CD8-positive, alpha-beta memory T cell (primary cell): ENCODE measurements around the gene RARS2. TPM values are rescaled to one million over a fixed set of nuclear protein-coding genes. Genes with fewer than 3 reads are reported as not detected.
A peak's percentile ranks its signal among the peaks of the same experiment; 100 is the strongest.

ENCODE experiments used
- CTCF ChIA-PET: fragments of 350-600 bp; sonication (Branson Sonifier 250); formaldehyde crosslinking; loops from one replicate; lab custom pipeline; 2021; ENCODE audit warnings: antibody characterized with exemption; lab: Charles Lee
- POLR2A ChIA-PET: fragments of 350-600 bp; sonication (Branson Sonifier 250); formaldehyde crosslinking; loops from one replicate; lab custom pipeline; 2021; ENCODE audit warnings: antibody characterized with exemption; lab: Charles Lee
- DNase-seq, 5 donors: peaks; one replicate each; pipeline versions ENCODE4 v3.0.0 to v3.0.0-alpha.2; 2020 to 2022; ENCODE audit warnings: mixed read lengths in 1 of 5
- H3K27ac ChIP-seq: one replicate; pipeline ENCODE4 v1.7.0; 2013; ENCODE audit warnings: low read depth, mild to moderate bottlenecking, low read length, moderate library complexity
- H3K27me3 ChIP-seq: 2 replicates; pipeline ENCODE4 v1.7.0; 2013; ENCODE audit warnings: low read length, mild to moderate bottlenecking; ENCODE audit not compliant: insufficient read depth, poor library complexity, severe bottlenecking
- H3K36me3 ChIP-seq: 2 replicates; pipeline ENCODE4 v1.7.0; 2013; ENCODE audit warnings: mild to moderate bottlenecking, low read length, moderate library complexity; ENCODE audit not compliant: insufficient read depth
- H3K4me1 ChIP-seq: 2 replicates; pipeline ENCODE4 v1.7.0; 2013; ENCODE audit warnings: mild to moderate bottlenecking, low read length, moderate library complexity; ENCODE audit not compliant: insufficient read depth
- H3K4me3 ChIP-seq: 2 replicates; pipeline ENCODE4 v1.7.0; 2013; ENCODE audit warnings: mild to moderate bottlenecking, low read length
- H3K9me3 ChIP-seq: 2 replicates; pipeline ENCODE4 v1.7.0; 2013; ENCODE audit warnings: mild to moderate bottlenecking, low read length
- H3K27ac Mint-ChIP-seq, 8 donors: one replicate each; pipeline ENCODE4 v1.8.0; 2020 to 2021; ENCODE audit warnings: mixed read lengths in 8 of 8, mild to moderate bottlenecking in 6 of 8, inconsistent platforms in 3 of 8, moderate library complexity in 3 of 8
- H3K27me3 Mint-ChIP-seq, 2 donors: one replicate each; pipeline ENCODE4 v1.8.0; 2020 to 2021; ENCODE audit warnings: mixed read lengths in 2 of 2, mild to moderate bottlenecking in 1 of 2, moderate library complexity in 1 of 2
- H3K36me3 Mint-ChIP-seq, 3 donors: one replicate each; pipeline ENCODE4 v1.8.0; 2020 to 2021; ENCODE audit warnings: mixed read lengths in 3 of 3, inconsistent platforms in 1 of 3, mild to moderate bottlenecking in 1 of 3
- H3K4me1 Mint-ChIP-seq, 3 donors: one replicate each; pipeline ENCODE4 v1.8.0; 2020 to 2021; ENCODE audit warnings: mixed read lengths in 3 of 3, inconsistent platforms in 1 of 3, mild to moderate bottlenecking in 1 of 3
- H3K4me3 Mint-ChIP-seq, 7 donors: one replicate each; pipeline ENCODE4 v1.8.0; 2020 to 2021; ENCODE audit warnings: mixed read lengths in 7 of 7, mild to moderate bottlenecking in 6 of 7, moderate library complexity in 4 of 7, inconsistent platforms in 2 of 7
- H3K9me3 Mint-ChIP-seq, 5 donors: one replicate each; pipeline ENCODE4 v1.8.0; 2020 to 2022; ENCODE audit warnings: mixed read lengths in 5 of 5, mild to moderate bottlenecking in 3 of 5, moderate library complexity in 2 of 5, inconsistent platforms in 1 of 5
- polyA plus RNA-seq: library from polyadenylated mRNA; unstranded; fragments of 300-500 nt; fragmentation: Illumina TruSeq; gene quantifications from one replicate; pipeline ENCODE4 v1.2.3, GENCODE V29; 2021
- total RNA-seq, 2 experiments: library from RNA; stranded (reverse); gene quantifications; one replicate each; pipeline ENCODE4 v1.2.3, GENCODE V29; 2021

Gene RARS2
- total and polyA plus RNA-seq, 3 experiments from 2014 or later: 19.2 to 27.9 (median 20.6) TPM

GRCh38 chr6:87573307-87574024 is 16.3 kb downstream of the RARS2 start:
- Mint-ChIP-seq H3K4me3 (no peak overlapping the region), H3K27ac (peak overlapping the region in 3 of 8 donors; percentile 19 to 34 (median 26)), H3K9me3 (no peaks in the 10 kb centered on the region), H3K27me3 (no peaks in the 10 kb centered on the region), H3K4me1 (peaks cover 56 to 79% (median 72%) of the 10 kb centered on the region in 3 donors), H3K36me3 (peaks cover 9 to 46% (median 11%) of the 10 kb centered on the region in 3 donors)
- H3K27me3 ChIP-seq: no peaks in the 10 kb centered on the region
- no peak overlapping the region for H3K27ac ChIP-seq
- H3K4me3 ChIP-seq: no peak overlapping the region
- no peaks in the 10 kb centered on the region for H3K9me3 ChIP-seq
- peaks cover 26% of the 10 kb centered on the region for H3K4me1 ChIP-seq
- ChIA-PET CTCF (interaction anchor here (0.8 kb wide), 1 partner anchor 11 kb away, joined by 3 read pairs; no protein-coding TSS in a partner anchor), POLR2A (no interaction called here)
- no peaks in the 10 kb centered on the region for H3K36me3 ChIP-seq
- DNase-seq: no peak

- H3K27ac Mint-ChIP-seq: peak overlapping the region in 3 of 8 donors; percentile 26 to 57 (median 34)
- ChIA-PET POLR2A (no interaction called here), CTCF (no interaction called here)
- H3K27ac ChIP-seq: no peak overlapping the region
- peaks cover 9 to 48% (median 11%) of the 10 kb centered on the region in 3 donors for H3K36me3 Mint-ChIP-seq
- H3K27me3 ChIP-seq: no peaks in the 10 kb centered on the region
- no peaks in the 10 kb centered on the region for H3K9me3 ChIP-seq
- peaks cover 26% of the 10 kb centered on the region for H3K4me1 ChIP-seq
- H3K4me3 Mint-ChIP-seq: peak overlapping the region in 2 of 7 donors; percentile 24 to 30
- no peak overlapping the region for H3K4me3 ChIP-seq
- peaks cover 53 to 75% (median 72%) of the 10 kb centered on the region in 3 donors for H3K4me1 Mint-ChIP-seq
- no peaks in the 10 kb centered on the region for H3K9me3 Mint-ChIP-seq
- H3K27me3 Mint-ChIP-seq: no peaks in the 10 kb centered on the region
- H3K36me3 ChIP-seq: peaks cover 5% of the 10 kb centered on the region
- no peak for DNase-seq
Observed at GRCh38 chr6:87572883-87573282, 16.9 kb downstream of the RARS2 start.

- Histone ChIP-seq H3K27me3 (no peaks in the 10 kb centered on the region), H3K9me3 (no peaks in the 10 kb centered on the region), H3K4me3 (no peak overlapping the region), H3K4me1 (peaks cover 26% of the 10 kb centered on the region), H3K27ac (no peak overlapping the region), H3K36me3 (peaks cover 5% of the 10 kb centered on the region)
- no peak for DNase-seq
- H3K4me3 Mint-ChIP-seq: no peak overlapping the region
- CTCF ChIA-PET: no interaction called here
- POLR2A ChIA-PET: no interaction called here
- H3K4me1 Mint-ChIP-seq: peaks cover 49 to 68% (median 64%) of the 10 kb centered on the region in 3 donors
- peaks cover 9 to 48% (median 9%) of the 10 kb centered on the region in 3 donors for H3K36me3 Mint-ChIP-seq
- no peaks in the 10 kb centered on the region for H3K9me3 Mint-ChIP-seq
- no peaks in the 10 kb centered on the region for H3K27me3 Mint-ChIP-seq
- H3K27ac Mint-ChIP-seq: no peak overlapping the region
Observed at GRCh38 chr6:87572021-87572420, 17.8 kb downstream of the RARS2 start.

- no peaks in the 10 kb centered on the region for H3K27me3 Mint-ChIP-seq
- H3K27ac ChIP-seq: no peak overlapping the region
- H3K27me3 ChIP-seq: no peaks in the 10 kb centered on the region
- H3K4me3 Mint-ChIP-seq: no peak overlapping the region
- no peaks in the 10 kb centered on the region for H3K9me3 Mint-ChIP-seq
- H3K27ac Mint-ChIP-seq: peak overlapping the region in 1 of 8 donors; percentile 36
- peaks cover 16% of the 10 kb centered on the region for H3K36me3 ChIP-seq
- ChIA-PET CTCF (no interaction called here), POLR2A (no interaction called here)
- H3K4me3 ChIP-seq: no peak overlapping the region
- DNase-seq: no peak
- H3K9me3 ChIP-seq: no peaks in the 10 kb centered on the region
- no peaks in the 10 kb centered on the region for H3K4me1 ChIP-seq
- H3K4me1 Mint-ChIP-seq: peaks cover 5 to 15% (median 13%) of the 10 kb centered on the region in 3 donors
- H3K36me3 Mint-ChIP-seq: peaks cover 4 to 68% (median 21%) of the 10 kb centered on the region in 3 donors
Observed at GRCh38 chr6:87561017-87561416, 28.8 kb downstream of the RARS2 start.

GRCh38 chr6:87558446-87558845 is 31.3 kb downstream of the RARS2 start:
- H3K36me3 ChIP-seq: peaks cover 15% of the 10 kb centered on the region
- Mint-ChIP-seq H3K9me3 (no peaks in the 10 kb centered on the region), H3K36me3 (peaks cover 13 to 71% (median 24%) of the 10 kb centered on the region in 3 donors), H3K4me1 (peaks cover 2 to 17% (median 13%) of the 10 kb centered on the region in 3 donors), H3K27me3 (no peaks in the 10 kb centered on the region), H3K27ac (peak overlapping the region in 4 of 8 donors; percentile 6 to 50 (median 26)), H3K4me3 (no peak overlapping the region)
- no peak overlapping the region for H3K27ac ChIP-seq
- DNase-seq: no peak
- H3K9me3 ChIP-seq: no peaks in the 10 kb centered on the region
- POLR2A ChIA-PET: no interaction called here
- no peaks in the 10 kb centered on the region for H3K4me1 ChIP-seq
- no peak overlapping the region for H3K4me3 ChIP-seq
- no peaks in the 10 kb centered on the region for H3K27me3 ChIP-seq
- CTCF ChIA-PET: interaction anchor here (1.2 kb wide), 1 partner anchor 165 kb away, joined by 3 read pairs; no protein-coding TSS in a partner anchor

- Histone ChIP-seq H3K4me1 (no peaks in the 10 kb centered on the region), H3K27me3 (no peaks in the 10 kb centered on the region), H3K36me3 (peaks cover 3% of the 10 kb centered on the region), H3K27ac (no peak overlapping the region), H3K4me3 (no peak overlapping the region), H3K9me3 (no peaks in the 10 kb centered on the region)
- H3K27me3 Mint-ChIP-seq: no peaks in the 10 kb centered on the region
- no peak overlapping the region for H3K27ac Mint-ChIP-seq
- DNase-seq: no peak
- H3K36me3 Mint-ChIP-seq: peaks cover 13 to 67% (median 24%) of the 10 kb centered on the region in 3 donors
- POLR2A ChIA-PET: interaction anchor here (0.7 kb wide), 1 partner anchor 188 kb away, joined by 3 read pairs; no protein-coding TSS in a partner anchor
- H3K4me3 Mint-ChIP-seq: no peak overlapping the region
- no peaks in the 10 kb centered on the region for H3K9me3 Mint-ChIP-seq
- peaks cover 9 to 27% (median 18%) of the 10 kb centered on the region in 3 donors for H3K4me1 Mint-ChIP-seq
- CTCF ChIA-PET: no interaction called here
Observed at GRCh38 chr6:87555506-87555905, 34.3 kb downstream of the RARS2 start.

- peaks cover 11 to 25% (median 16%) of the 10 kb centered on the region in 3 donors for H3K4me1 Mint-ChIP-seq
- no peak overlapping the region for H3K27ac ChIP-seq
- no peaks in the 10 kb centered on the region for H3K4me1 ChIP-seq
- H3K9me3 ChIP-seq: no peaks in the 10 kb centered on the region
- POLR2A ChIA-PET: no interaction called here
- H3K36me3 ChIP-seq: peaks cover under 1% of the 10 kb centered on the region
- peak overlapping the region in 3 of 8 donors; percentile 2 to 60 (median 5) for H3K27ac Mint-ChIP-seq
- no peaks in the 10 kb centered on the region for H3K27me3 ChIP-seq
- no peak overlapping the region for H3K4me3 Mint-ChIP-seq
- peaks cover 11 to 71% (median 27%) of the 10 kb centered on the region in 3 donors for H3K36me3 Mint-ChIP-seq
- H3K9me3 Mint-ChIP-seq: no peaks in the 10 kb centered on the region
- no peak for DNase-seq
- no peak overlapping the region for H3K4me3 ChIP-seq
- no peaks in the 10 kb centered on the region for H3K27me3 Mint-ChIP-seq
- CTCF ChIA-PET: no interaction called here
Observed at GRCh38 chr6:87553159-87553765, 36.5 kb downstream of the RARS2 start.

- ChIA-PET POLR2A (no interaction called here), CTCF (interaction anchor here (1.6 kb wide), 1 partner anchor 37 kb away, joined by 3 read pairs; no protein-coding TSS in a partner anchor)
- no peaks in the 10 kb centered on the region for H3K9me3 ChIP-seq
- no peak overlapping the region for H3K27ac ChIP-seq
- H3K27me3 ChIP-seq: no peaks in the 10 kb centered on the region
- H3K27ac Mint-ChIP-seq: peak overlapping the region in 3 of 8 donors; percentile 4 to 48 (median 39)
- DNase-seq: no peak
- H3K36me3 Mint-ChIP-seq: peaks cover 9 to 69% (median 28%) of the 10 kb centered on the region in 3 donors
- no peaks in the 10 kb centered on the region for H3K4me1 ChIP-seq
- no peaks in the 10 kb centered on the region for H3K9me3 Mint-ChIP-seq
- no peaks in the 10 kb centered on the region for H3K36me3 ChIP-seq
- no peak overlapping the region for H3K4me3 Mint-ChIP-seq
- no peak overlapping the region for H3K4me3 ChIP-seq
- no peaks in the 10 kb centered on the region for H3K27me3 Mint-ChIP-seq
- peaks cover 10 to 18% (median 10%) of the 10 kb centered on the region in 3 donors for H3K4me1 Mint-ChIP-seq
Observed at GRCh38 chr6:87551799-87552198, 38.0 kb downstream of the RARS2 start.
